SW480 (cell line): ENCODE data around the gene PLA2G1B.

Experiments
- DNase-seq: peaks from one replicate; pipeline ENCODE4 v3.0.0-alpha.2; 2016; ENCODE audit warnings: low spot score

The PLA2G1B gene

GRCh38 chr12:120324841-120325417, 2.6 kb downstream of the PLA2G1B start:
- no peak for DNase-seq

- no peak for DNase-seq
Measured at GRCh38 chr12:120323772-120324171, 3.8 kb downstream of the PLA2G1B start.

GRCh38 chr12:120321382-120322202, 6.0 kb downstream of the PLA2G1B start:
- DNase-seq: no peak

GRCh38 chr12:120317224-120318105, 10.1 kb downstream of the PLA2G1B start:
- DNase-seq: peak; percentile 99

- DNase-seq: no peak
Measured at GRCh38 chr12:120316798-120317223, 10.8 kb downstream of the PLA2G1B start.

GRCh38 chr12:120314220-120314619, 13.4 kb downstream of the PLA2G1B start:
- DNase-seq: no peak

- DNase-seq: peak; percentile 92
Measured at GRCh38 chr12:120301962-120302815, 25.4 kb downstream of the PLA2G1B start, which contains the start of gene SIRT4. SIRT4 (plus strand) TSS chr12:120302321; CDS start chr12:120303562, 1,241 bp downstream.

- peak; percentile 96 for DNase-seq
Measured at GRCh38 chr12:120292661-120293531, 34.7 kb downstream of the PLA2G1B start, which contains the start of gene RNU4-1. RNU4-1 (minus strand) TSS chr12:120293237.

- no peak for DNase-seq
Measured at GRCh38 chr12:120292411-120292660, 35.2 kb downstream of the PLA2G1B start.

- DNase-seq: peak; percentile 17
Measured at GRCh38 chr12:120290609-120291305, 36.8 kb downstream of the PLA2G1B start.

- DNase-seq: no peak
Measured at GRCh38 chr12:120287491-120287890, 40.1 kb downstream of the PLA2G1B start.

GRCh38 chr12:120286768-120287490, 40.6 kb downstream of the PLA2G1B start:
- DNase-seq: no peak

- no peak for DNase-seq
Measured at GRCh38 chr12:120284381-120284780, 43.2 kb downstream of the PLA2G1B start.

- DNase-seq: no peak
Measured at GRCh38 chr12:120283318-120283717, 44.3 kb downstream of the PLA2G1B start.

GRCh38 chr12:120278137-120279069, 49.2 kb downstream of the PLA2G1B start:
- no peak for DNase-seq

GRCh38 chr12:120276734-120277133, 50.8 kb downstream of the PLA2G1B start:
- DNase-seq: no peak
